Upper lobe of left lung (tissue), 4 donors: ENCODE data around the gene MPZL1.

Experiments
- POLR2A ChIP-seq, 4 donors: fragments of 450-650 bp; IDR thresholded peaks; one replicate each; pipeline ENCODE4 v1.5.1; 2016 to 2017; ENCODE audit warnings: antibody characterized with exemption in 4 of 4, mild to moderate bottlenecking in 2 of 4
- POLR2AphosphoS5 ChIP-seq, 2 donors: sonication (generic); formaldehyde crosslinking; IDR thresholded peaks; one replicate each; pipeline ENCODE4 v1.5.1; 2017; ENCODE audit warnings: antibody characterized with exemption in 2 of 2
- TF ChIP-seq, protein P1 (sequence below), 6 experiments: fragments of 450-650 bp in 4 of 6; fragments of 200-600 bp in 2 of 6; sonication (generic) in 2 of 6; IDR thresholded peaks; one replicate each; pipeline ENCODE4 v1.5.1; 2016 to 2019; ENCODE audit warnings: antibody characterized with exemption in 6 of 6

DNA sequence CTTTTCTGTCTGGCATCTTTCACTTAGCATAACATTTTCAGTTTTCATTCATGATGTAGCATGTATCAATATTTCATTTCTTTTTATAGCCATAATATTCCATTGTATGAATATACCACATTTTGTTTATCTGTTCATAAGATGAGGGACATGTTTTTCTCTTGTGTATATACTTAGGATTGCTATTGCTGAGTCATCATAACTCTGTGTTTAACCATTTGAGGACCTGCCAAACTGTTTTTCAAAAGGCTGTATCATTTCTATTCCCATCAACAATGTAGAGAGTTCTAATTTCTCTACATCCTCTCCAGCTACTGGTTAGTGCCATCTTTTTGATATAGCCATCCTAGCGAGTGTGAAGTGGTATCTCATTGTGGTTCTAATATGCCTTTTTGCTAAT lies 26.2 kb downstream of the MPZL1 start:
- TF ChIP-seq, protein P1, sequence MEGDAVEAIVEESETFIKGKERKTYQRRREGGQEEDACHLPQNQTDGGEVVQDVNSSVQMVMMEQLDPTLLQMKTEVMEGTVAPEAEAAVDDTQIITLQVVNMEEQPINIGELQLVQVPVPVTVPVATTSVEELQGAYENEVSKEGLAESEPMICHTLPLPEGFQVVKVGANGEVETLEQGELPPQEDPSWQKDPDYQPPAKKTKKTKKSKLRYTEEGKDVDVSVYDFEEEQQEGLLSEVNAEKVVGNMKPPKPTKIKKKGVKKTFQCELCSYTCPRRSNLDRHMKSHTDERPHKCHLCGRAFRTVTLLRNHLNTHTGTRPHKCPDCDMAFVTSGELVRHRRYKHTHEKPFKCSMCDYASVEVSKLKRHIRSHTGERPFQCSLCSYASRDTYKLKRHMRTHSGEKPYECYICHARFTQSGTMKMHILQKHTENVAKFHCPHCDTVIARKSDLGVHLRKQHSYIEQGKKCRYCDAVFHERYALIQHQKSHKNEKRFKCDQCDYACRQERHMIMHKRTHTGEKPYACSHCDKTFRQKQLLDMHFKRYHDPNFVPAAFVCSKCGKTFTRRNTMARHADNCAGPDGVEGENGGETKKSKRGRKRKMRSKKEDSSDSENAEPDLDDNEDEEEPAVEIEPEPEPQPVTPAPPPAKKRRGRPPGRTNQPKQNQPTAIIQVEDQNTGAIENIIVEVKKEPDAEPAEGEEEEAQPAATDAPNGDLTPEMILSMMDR (IDR thresholded peaks at IDR 0.05) = no peak
- TF ChIP-seq POLR2AphosphoS5 (IDR thresholded peaks at IDR 0.05) (no peak), POLR2A (IDR thresholded peaks at IDR 0.05) (no peak)
